GM12891 (cell line): Measurements from ENCODE around the gene AMHR2.

Experiments used
- PAX5 ChIP-seq: IDR thresholded peaks from 2 replicates; pipeline ENCODE4 v1.6.1; 2011; ENCODE audit warnings: low read length, moderate library complexity, mild to moderate bottlenecking; ENCODE audit not compliant: insufficient read depth, severe bottlenecking
- POLR2A ChIP-seq: IDR thresholded peaks from 2 replicates; pipeline ENCODE4 v1.6.1; 2011; ENCODE audit warnings: low read depth, low read length, control low read depth
- POLR2AphosphoS5 ChIP-seq: IDR thresholded peaks from 2 replicates; pipeline ENCODE4 v1.6.1; 2011; ENCODE audit warnings: low read depth, low read length, control low read depth
- POU2F2 ChIP-seq: IDR thresholded peaks from 2 replicates; pipeline ENCODE4 v1.6.1; 2011; ENCODE audit warnings: low read depth, mild to moderate bottlenecking, control low read depth, low read length, moderate library complexity
- SPI1 ChIP-seq: IDR thresholded peaks from 2 replicates; pipeline ENCODE4 v1.6.1; 2011; ENCODE audit warnings: low read depth, low read length, control low read depth
- TAF1 ChIP-seq: IDR thresholded peaks from 2 replicates; pipeline ENCODE4 v1.6.1; 2011; ENCODE audit warnings: low read depth, low read length, control low read depth

DNA sequence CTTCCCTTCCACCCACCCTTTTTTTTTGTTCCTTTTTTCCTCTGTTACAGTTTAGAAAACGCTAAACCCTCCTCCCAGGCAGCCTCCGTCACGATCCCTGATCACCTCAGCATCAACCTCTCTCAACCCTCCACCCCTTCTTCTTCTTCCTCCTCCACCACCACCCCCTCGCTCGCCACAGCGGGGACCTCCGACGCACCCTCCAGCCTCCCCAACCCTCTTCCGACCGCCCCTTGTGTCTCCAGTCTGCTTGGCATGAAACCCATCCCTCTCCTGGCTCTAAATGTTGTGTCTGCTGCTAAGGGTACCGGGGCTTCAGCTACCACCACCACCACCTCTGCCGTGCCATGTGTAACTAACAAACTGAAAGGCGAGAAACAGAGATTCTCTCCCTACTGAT, 51.2 kb downstream of the AMHR2 start:
- TF ChIP-seq POLR2A = no peak
- no peak for TF ChIP-seq POLR2AphosphoS5
- no peak for TF ChIP-seq TAF1
- no peak for TF ChIP-seq SPI1
- TF ChIP-seq POU2F2 = no peak
- no peak for TF ChIP-seq PAX5
